IMR-90 (cell line): ENCODE results near the gene DDA1. TPM values are rescaled to one million over a fixed set of nuclear protein-coding genes. Genes with fewer than 3 reads are reported as not detected.

ENCODE experiments used
- ATAC-seq: fragments of 200-7000 bp; cut with Tn5 transposase; 2 replicates; pipeline ENCODE4 v1.9.1; 2020; ENCODE audit warnings: low read depth, mild to moderate bottlenecking, moderate library complexity
- BruUV-seq: library from RNA; stranded (reverse); fragments of 400-500 nt; replicated peaks from 2 replicates; lab custom pipeline; 2021; lab: Mats Ljungman, UMichigan
- CTCF ChIA-PET: fragments of 300-600 bp; formaldehyde crosslinking; extraction: SDS; loops from one replicate; lab custom pipeline; 2021; ENCODE audit warnings: antibody characterized with exemption; lab: Yijun Ruan, JAX
- POLR2A ChIA-PET: fragments of 300-600 bp; sonication (Branson Sonifier 250); formaldehyde crosslinking; loops from one replicate; lab custom pipeline; 2022; ENCODE audit warnings: antibody characterized with exemption; ENCODE audit not compliant: unreplicated experiment; lab: Charles Lee
- DNase-seq: peaks from one replicate; pipeline ENCODE4 v3.0.0; 2013
- H2AFZ ChIP-seq: replicated peaks from 2 replicates; pipeline ENCODE3; 2013; ENCODE audit warnings: low read length, mild to moderate bottlenecking; ENCODE audit not compliant: poor library complexity
- H2AK5ac ChIP-seq: 2 replicates; pipeline ENCODE4 v1.6.1; 2013; ENCODE audit warnings: low read depth, low read length, inconsistent platforms
- H2AK9ac ChIP-seq: replicated peaks from 2 replicates; pipeline ENCODE3; 2013; ENCODE audit warnings: mild to moderate bottlenecking, low read depth, low read length, moderate library complexity; ENCODE audit not compliant: poor library complexity
- H2BK120ac ChIP-seq: 2 replicates; pipeline ENCODE4 v1.6.1; 2013; ENCODE audit warnings: low read depth, low read length, inconsistent platforms
- H2BK15ac ChIP-seq: 3 replicates; pipeline ENCODE4 v1.6.1; 2013; ENCODE audit warnings: low read depth, low read length, inconsistent platforms
- H2BK20ac ChIP-seq: 2 replicates; pipeline ENCODE4 v1.6.1; 2013; ENCODE audit warnings: low read depth, mild to moderate bottlenecking, inconsistent platforms, low read length, moderate library complexity
- H2BK5ac ChIP-seq: 2 replicates; pipeline ENCODE4 v1.6.1; 2013; ENCODE audit warnings: mild to moderate bottlenecking, low read depth, low read length, inconsistent platforms; ENCODE audit not compliant: poor library complexity, severe bottlenecking
- H3K14ac ChIP-seq: replicated peaks from 2 replicates; pipeline ENCODE4 v1.6.1; 2013; ENCODE audit warnings: low read depth, low read length, inconsistent platforms
- H3K18ac ChIP-seq: 2 replicates; pipeline ENCODE4 v1.6.1; 2013; ENCODE audit warnings: low read depth, low read length, control low read depth
- H3K23ac ChIP-seq: 2 replicates; pipeline ENCODE4 v1.6.1; 2013; ENCODE audit warnings: low read depth, low read length, inconsistent platforms
- H3K27ac ChIP-seq: 2 replicates; pipeline ENCODE4 v1.5.1; 2013; ENCODE audit warnings: mild to moderate bottlenecking, control low read depth, low read length; ENCODE audit not compliant: insufficient read depth
- H3K27me3 ChIP-seq: 2 replicates; pipeline ENCODE4 v1.6.1; 2013; ENCODE audit warnings: low read length; ENCODE audit not compliant: control insufficient read depth, insufficient read depth
- H3K36me3 ChIP-seq: 2 replicates; pipeline ENCODE4 v1.6.1; 2013; ENCODE audit warnings: low read length, mixed read lengths; ENCODE audit not compliant: control insufficient read depth, insufficient read depth
- H3K4ac ChIP-seq: 2 replicates; pipeline ENCODE4 v1.6.1; 2013; ENCODE audit warnings: low read depth, low read length, inconsistent platforms
- H3K4me1 ChIP-seq: 2 replicates; pipeline ENCODE4 v1.6.1; 2013; ENCODE audit warnings: low read length, mixed read lengths; ENCODE audit not compliant: control insufficient read depth, insufficient read depth
- H3K4me2 ChIP-seq: 2 replicates; pipeline ENCODE4 v1.6.1; 2013; ENCODE audit warnings: low read depth, mild to moderate bottlenecking, control low read depth, low read length, moderate library complexity
- H3K4me3 ChIP-seq: 2 replicates; pipeline ENCODE4 v1.5.1; 2013; ENCODE audit warnings: low read depth, mild to moderate bottlenecking, control low read depth, low read length, moderate library complexity; ENCODE audit not compliant: insufficient read depth
- H3K56ac ChIP-seq: 2 replicates; pipeline ENCODE4 v1.6.1; 2013; ENCODE audit warnings: low read length, inconsistent platforms; ENCODE audit not compliant: insufficient read depth; ENCODE audit errors: extremely low read depth
- H3K79me1 ChIP-seq, 2 experiments: 2 replicates each; pipeline ENCODE4 v1.6.1; 2013; ENCODE audit warnings: low read length in 2 of 2, inconsistent platforms in 1 of 2, low read depth in 1 of 2
- H3K9ac ChIP-seq: 2 replicates; pipeline ENCODE4 v1.6.1; 2013; ENCODE audit warnings: low read depth, low read length, control low read depth
- H3K9me1 ChIP-seq: 2 replicates; pipeline ENCODE4 v1.6.1; 2013; ENCODE audit warnings: low read length, inconsistent platforms; ENCODE audit not compliant: insufficient read depth
- H3K9me3 ChIP-seq: 2 replicates; pipeline ENCODE4 v1.6.1; 2013; ENCODE audit warnings: low read length; ENCODE audit not compliant: control insufficient read depth, insufficient read depth
- H4K20me1 ChIP-seq: 2 replicates; pipeline ENCODE4 v1.6.1; 2013; ENCODE audit warnings: low read length, inconsistent platforms; ENCODE audit not compliant: insufficient read depth
- H4K5ac ChIP-seq: 2 replicates; pipeline ENCODE4 v1.6.1; 2013; ENCODE audit warnings: mild to moderate bottlenecking, low read depth, low read length, control low read depth
- H4K8ac ChIP-seq, 2 experiments: 2 replicates each; pipeline ENCODE4 v1.6.1; 2013; ENCODE audit warnings: low read depth in 2 of 2, low read length in 2 of 2, control low read depth in 1 of 2, inconsistent platforms in 1 of 2
- H4K91ac ChIP-seq: 2 replicates; pipeline ENCODE4 v1.6.1; 2013; ENCODE audit warnings: low read depth, low read length, inconsistent platforms; ENCODE audit not compliant: insufficient read depth
- MXI1 ChIP-seq: IDR thresholded peaks from 2 replicates; pipeline ENCODE4 v1.6.1; 2012; ENCODE audit warnings: low read depth, mild to moderate bottlenecking, low read length, moderate library complexity, borderline replicate concordance
- WGBS, 2 experiments: methylation state at CpG; one replicate each; pipeline versions ENCODE4 v1.1.5 to v1.1.7; 2013; ENCODE audit warnings: missing lambda C conversion rate in 2 of 2; ENCODE audit not compliant: insufficient read length in 1 of 2; ENCODE audit errors: extremely low coverage in 2 of 2; 5-methylcytosine and 5-hydroxymethylcytosine counted together
- dilution Hi-C: fragments of 300-500 bp; cut with HindIII; formaldehyde crosslinking; loops from one replicate; pipeline ENCODE4 v1.14.3; 2018; ENCODE audit warnings: low sequenced_read_pairs; ENCODE audit not compliant: unreplicated experiment
- in situ Hi-C: fragments of 300-500 bp; cut with MboI; formaldehyde crosslinking; loops from 3 replicates; pipeline ENCODE4 v1.14.3; 2019; ENCODE audit warnings: low sequenced_read_pairs, inconsistent platforms, mixed read lengths
- intact Hi-C: fragments of 100-400 bp; cut with micrococcal nuclease; formaldehyde crosslinking; loops from 2 replicates; pipeline ENCODE4 v1.10.0; 2022
- polyA plus RNA-seq, 3 experiments: library from polyadenylated mRNA; depleted of rRNA; stranded (reverse); fragments of >200 nt; gene quantifications; 2 replicates each; pipeline ENCODE4 v1.2.3, GENCODE V29; 2012; ENCODE audit warnings: low replicate concordance in 1 of 3
- total RNA-seq: library from RNA; depleted of rRNA; stranded (reverse); fragments of >200 nt; gene quantifications from 2 replicates; pipeline ENCODE4 v1.2.3, GENCODE V29; 2012

DDA1 gene
- total and polyA plus RNA-seq, 2 of the 4 experiments (the other 2 are of a cell fraction), result 33.7 to 87.2 TPM

- H2AK9ac ChIP-seq, result no peak overlapping the region
- POLR2A ChIA-PET, result no interaction called here
- no peaks in the 10 kb centered on the region for H3K9me1 ChIP-seq
- no peak overlapping the region for H2AK5ac ChIP-seq
- H4K91ac ChIP-seq, result no peak overlapping the region
- no peaks in the 10 kb centered on the region for H3K27me3 ChIP-seq
- DNase-seq, result no peak
- peaks cover 0 to 5% of the 10 kb centered on the region in 2 experiments; a peak in 1 of 4 replicates for H3K79me1 ChIP-seq
- H3K36me3 ChIP-seq, result peaks cover 24% of the 10 kb centered on the region
- no peak overlapping the region for H2BK15ac ChIP-seq
- no peaks in the 10 kb centered on the region for H3K4me1 ChIP-seq
- H3K14ac ChIP-seq, result no peak overlapping the region
- H3K56ac ChIP-seq, result no peak overlapping the region
- in situ Hi-C loops (no loop called here), dilution Hi-C loops (no loop called here), intact Hi-C loops (no loop called here)
- H2BK20ac ChIP-seq, result no peak overlapping the region
- WGBS, 2 experiments, result 73% methylated on average over 6 of the region's 17 CpGs; no CpG with 5 or more reads in 1 of the 2 experiments
- no peaks in the 10 kb centered on the region for H3K9me3 ChIP-seq
- TF ChIP-seq MXI1, result no peak
- H2AFZ ChIP-seq, result no peak overlapping the region
- H3K9ac ChIP-seq, result no peak overlapping the region
- H4K5ac ChIP-seq, result no peak overlapping the region
- ATAC-seq, result no peak
- H3K27ac ChIP-seq, result no peak overlapping the region
- H4K8ac ChIP-seq, result no peak overlapping the region
- H2BK5ac ChIP-seq, result no peak overlapping the region
- no peak overlapping the region for H3K18ac ChIP-seq
- no peak overlapping the region for H3K4me2 ChIP-seq
- CTCF ChIA-PET, result no interaction called here
- BruUV-seq, result no TSS peak
- H4K20me1 ChIP-seq, result peaks cover 8% of the 10 kb centered on the region; the same call in 1 of the 2 replicates
- no peak overlapping the region for H3K4me3 ChIP-seq
- no peak overlapping the region for H3K23ac ChIP-seq
- H3K4ac ChIP-seq, result no peak overlapping the region
- H2BK120ac ChIP-seq, result no peak overlapping the region
These were observed 16.7 kb downstream of the DDA1 start for GRCh38 chr19:17325881-17326594.
